HG02943 (cell line): ENCODE data around the gene ADGRE1.

Experiments used
- ATAC-seq: cut with Tn5 transposase; IDR thresholded peaks from one replicate; pipeline ENCODE4 v1.9.1; 2021; ENCODE audit warnings: mild to moderate bottlenecking, low read depth, moderate library complexity; ENCODE audit not compliant: unreplicated experiment

ADGRE1 gene

DNA sequence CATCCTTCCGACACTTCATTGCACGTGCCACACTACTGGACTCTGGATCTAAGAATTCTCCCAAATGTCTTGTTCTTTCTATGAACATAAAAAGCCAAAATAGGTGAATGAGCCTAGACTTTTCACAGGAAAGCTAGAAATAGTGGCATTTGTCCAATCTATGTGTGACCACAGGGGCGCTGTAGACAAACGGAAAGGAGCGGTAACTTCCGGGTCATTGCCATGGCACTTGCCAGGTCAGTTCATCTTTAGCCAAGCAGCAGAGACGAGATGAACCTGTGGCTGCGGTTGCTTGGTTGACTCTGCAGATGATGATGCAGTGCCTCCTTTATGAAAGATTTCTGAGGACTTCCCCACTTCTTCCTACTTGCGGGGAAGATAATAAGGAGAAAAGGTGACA, 65.6 kb downstream of the ADGRE1 start:
- no peak for ATAC-seq

DNA sequence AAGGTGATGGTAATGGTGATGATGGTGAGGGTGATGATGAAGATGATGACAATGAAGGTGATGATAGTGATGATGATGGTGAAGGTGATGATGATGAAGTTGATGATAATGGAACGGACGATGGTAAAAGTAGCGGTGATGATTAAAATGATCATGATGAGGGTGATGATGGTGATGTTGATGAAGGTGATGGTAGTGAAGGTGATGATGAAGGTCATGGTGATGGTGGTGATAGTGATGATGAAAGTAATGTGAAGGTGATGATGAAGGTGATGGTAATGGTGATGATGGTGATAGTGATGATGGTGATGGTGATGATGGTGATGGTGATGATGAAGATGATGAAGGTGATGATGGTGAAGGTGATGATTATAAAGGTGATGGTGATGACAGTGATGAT, 67.7 kb downstream of the ADGRE1 start:
- no peak for ATAC-seq

DNA sequence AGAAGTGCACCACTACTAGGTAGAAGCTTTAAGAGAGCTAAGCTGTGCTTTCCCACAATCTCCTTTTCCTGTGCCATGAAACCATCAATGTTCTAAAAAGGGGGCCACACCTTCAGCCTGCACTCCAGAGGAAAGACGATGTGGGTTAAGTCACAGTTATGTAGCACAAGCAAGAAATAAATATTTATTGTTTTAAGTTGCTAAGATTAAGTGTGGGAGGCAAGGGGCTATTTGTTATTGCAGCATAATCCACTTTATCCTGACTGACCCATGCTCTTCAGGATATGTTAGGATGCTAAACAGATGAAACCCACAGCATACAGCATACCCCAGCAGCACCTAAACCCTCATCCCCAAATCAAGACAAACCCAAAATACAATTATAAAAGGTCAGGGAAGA, 69.2 kb downstream of the ADGRE1 start:
- ATAC-seq, result no peak

DNA sequence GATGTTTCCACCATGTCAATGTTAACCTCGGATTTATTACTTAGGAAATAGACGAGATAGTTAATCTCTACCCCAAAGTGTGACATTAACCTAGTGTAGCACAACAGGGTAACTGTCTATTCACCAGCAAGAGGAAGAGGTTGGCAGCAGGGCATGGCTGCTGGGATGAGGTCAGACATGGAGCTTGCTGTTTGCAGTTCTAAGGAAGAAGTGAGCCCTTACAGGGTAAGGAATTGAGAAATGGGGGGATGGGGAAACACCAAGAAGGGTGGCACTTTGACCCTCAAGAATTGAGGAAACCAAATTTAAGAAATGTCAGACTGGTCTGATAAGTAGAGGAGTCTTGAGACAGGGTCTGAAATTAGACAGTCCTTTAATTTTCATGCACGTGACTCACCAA, 71.4 kb downstream of the ADGRE1 start:
- no peak for ATAC-seq

DNA sequence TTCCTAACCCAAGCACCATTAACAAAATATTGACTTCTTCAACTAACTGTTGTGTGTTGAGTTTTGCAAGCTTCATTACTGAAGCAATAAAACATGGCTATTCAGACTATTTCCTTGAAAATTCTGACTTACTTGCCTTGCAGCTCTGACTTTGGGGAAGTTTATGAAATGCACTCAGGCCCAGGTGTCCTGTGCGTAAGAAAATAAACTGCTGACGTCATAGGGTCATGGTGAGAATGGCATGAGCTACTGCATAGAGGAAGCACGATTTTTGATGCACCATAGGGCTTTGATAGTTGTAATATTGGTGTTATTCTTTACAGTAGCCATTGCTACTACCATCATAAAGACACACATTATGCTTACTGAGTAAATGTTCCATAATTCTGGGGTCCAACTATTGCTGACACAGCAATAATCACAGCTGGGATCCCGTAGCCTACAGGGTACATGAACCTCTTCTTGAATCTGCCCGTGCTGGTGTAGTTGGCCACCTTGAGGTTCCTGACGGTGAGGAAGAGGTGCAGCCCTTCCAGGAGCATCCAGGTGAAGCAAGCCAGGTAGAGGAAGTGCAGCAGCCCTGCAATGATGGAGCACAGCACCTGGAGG, 76.0 kb downstream of the ADGRE1 start:
- no peak for ATAC-seq

DNA sequence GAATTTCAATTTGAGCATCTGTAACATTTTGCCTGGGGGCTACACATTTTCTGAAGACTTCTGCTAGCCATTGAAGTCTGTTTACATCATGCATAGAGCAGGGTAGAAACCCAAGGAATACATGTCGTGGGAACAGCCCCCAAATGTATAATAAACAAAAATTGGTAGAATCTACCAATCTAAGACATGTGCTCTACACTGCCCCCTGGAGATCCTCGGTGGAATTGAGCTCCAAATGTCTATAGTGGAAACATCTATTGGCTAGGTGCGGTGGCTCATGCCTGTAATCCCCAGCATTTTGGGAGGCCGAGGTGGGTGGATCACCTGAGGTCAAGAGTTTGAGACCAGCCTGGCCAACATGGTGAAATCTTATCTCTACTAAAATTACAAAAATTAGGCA, 76.6 kb downstream of the ADGRE1 start:
- no peak for ATAC-seq

DNA sequence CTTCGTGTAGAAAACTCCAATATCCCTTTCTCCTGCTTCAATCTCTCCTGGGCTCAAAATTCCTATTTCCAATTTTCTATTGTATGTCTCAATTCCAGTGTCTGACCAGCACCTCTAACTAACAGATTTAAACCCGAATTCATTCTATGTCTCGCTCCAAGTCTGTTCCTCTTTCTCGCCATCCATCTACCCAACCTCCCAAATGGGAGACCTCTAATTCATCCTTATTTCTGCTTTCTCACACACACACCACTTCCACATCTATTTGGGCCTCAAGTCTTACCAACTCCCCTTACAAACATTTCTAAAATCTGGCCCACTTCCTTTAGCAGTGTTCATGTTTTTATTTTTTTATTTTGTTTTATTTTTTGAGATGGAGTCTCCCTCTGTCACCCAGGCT, 80.6 kb downstream of the ADGRE1 start:
- no peak for ATAC-seq

DNA sequence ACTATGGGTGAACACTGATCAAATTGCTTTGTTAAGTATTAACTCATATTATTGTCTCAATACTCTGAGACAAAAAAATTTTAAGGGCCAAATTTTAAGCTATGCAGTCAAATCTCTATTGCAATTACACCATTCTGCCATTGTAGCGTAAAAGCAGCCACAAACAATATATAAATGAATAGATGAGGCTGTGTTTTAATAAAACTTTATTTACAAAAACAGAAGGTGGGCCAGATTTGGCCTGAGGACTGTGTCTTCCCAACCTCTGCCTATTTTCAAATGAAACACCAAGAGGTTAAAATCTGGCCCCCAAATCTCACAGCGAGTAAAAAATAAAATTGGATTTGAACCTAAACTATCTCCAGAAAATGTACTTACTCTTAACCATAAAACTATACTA, 82.1 kb downstream of the ADGRE1 start:
- ATAC-seq, result no peak

DNA sequence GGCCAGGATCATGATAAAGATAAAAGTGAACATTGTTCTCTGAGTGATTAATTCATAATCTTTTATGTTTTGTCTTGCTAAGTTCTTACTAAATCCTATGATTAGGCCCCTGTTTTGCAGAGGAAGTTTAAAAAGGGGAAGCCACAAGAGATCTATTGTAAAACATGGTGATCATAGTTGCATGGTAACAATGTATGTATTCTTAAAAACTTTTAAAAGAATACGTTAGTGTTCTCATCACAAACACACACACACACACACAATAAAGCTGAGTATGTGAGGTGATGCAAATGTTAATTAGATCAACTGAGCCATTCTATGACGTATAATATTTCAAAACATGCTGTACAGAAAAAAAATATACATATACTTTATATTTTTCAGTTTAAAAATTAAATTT, 82.6 kb downstream of the ADGRE1 start:
- ATAC-seq, result no peak

DNA sequence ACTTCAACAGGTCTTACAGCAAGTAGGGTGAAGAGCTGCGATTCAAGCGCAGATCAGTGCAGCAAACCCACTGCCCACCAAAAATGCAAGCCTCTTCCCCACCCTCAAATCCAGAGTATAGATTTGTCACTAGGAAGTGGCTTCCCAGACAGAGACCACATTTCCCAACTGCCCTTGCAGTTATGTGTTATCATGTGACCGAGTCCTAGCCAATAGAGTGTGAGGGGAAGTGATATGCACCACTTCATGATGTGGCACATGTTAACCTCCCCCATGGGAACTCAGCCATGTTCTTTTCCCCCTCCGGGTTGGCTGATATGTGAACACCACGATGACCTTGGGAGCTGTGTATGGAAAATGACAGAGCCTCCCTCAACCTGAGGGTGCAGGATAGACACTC, 83.1 kb downstream of the ADGRE1 start:
- ATAC-seq, result no peak

DNA sequence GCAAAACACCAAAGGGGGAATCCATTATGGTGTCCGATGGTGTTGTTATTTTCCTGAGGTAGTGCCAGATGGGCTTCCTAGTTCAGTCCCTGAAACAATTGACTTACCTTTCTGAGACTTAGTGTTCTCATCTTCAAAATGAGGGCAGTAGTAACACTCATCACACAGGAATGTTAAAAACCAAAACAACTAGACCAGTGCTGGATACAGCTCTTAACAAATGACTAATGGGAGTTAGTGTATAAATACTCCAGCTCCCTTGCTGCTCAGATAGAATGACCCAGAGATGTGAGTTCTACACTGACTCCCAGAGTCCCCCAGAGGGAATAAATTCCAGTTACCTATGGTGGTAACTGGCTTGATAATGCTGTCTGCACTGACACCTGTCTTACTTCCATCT, 84.0 kb downstream of the ADGRE1 start:
- no peak for ATAC-seq

DNA sequence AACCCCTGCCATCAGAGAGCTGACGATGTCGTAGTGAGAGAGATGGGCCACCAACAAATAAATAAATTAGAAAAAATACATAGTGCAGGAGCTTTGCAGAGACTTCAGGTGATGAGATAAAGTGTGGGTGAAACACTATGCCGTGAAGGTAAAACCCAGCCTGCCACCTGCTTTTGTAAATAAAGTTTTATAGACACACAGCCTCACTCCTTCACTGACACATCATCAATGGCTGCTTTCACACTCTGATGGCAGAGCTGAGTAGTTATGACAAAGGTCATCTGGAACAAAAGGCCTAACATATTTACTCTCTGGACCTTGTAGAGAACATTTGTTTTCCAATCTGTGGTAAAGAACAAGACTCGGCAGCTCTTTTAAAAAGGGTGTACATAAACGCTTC, 88.8 kb downstream of the ADGRE1 start:
- no peak for ATAC-seq

DNA sequence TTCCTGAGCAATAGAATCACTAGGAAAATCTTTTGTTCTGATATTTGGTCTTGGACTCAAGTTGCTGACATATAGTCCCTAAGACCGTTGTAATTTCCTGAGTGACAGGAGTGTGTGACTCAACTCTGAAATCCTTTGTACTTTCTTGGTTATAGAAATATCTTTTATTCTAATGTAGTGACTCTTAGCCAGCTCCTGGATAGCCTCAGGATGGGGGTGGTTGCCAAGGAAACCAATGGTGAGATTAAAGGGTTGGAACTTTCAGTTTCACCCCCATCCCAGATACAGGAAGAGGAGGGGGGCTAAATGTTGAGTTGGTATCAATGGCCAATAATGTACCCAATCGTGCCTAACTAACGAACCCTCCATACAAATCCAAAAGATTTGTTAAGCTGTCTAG, 92.0 kb downstream of the ADGRE1 start:
- ATAC-seq, result no peak

DNA sequence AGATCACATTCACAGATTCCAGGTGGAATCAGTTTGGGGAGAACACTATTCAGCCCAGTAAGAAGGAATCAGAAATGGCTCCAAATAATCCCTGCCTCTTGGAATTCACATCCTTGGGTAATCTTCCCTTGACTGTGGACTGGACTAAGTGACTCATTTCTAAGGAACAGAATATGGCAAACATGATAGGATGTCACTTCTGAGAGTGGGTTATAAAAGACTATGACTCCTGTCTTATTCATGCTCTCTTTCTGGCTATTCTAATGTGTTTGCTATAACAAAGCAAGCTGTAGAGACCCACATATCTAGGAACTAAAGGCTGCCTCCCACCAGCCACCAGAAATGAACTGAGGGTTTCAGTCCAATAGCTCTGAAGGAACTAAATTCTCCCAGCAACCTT, 96.1 kb downstream of the ADGRE1 start:
- no peak for ATAC-seq

DNA sequence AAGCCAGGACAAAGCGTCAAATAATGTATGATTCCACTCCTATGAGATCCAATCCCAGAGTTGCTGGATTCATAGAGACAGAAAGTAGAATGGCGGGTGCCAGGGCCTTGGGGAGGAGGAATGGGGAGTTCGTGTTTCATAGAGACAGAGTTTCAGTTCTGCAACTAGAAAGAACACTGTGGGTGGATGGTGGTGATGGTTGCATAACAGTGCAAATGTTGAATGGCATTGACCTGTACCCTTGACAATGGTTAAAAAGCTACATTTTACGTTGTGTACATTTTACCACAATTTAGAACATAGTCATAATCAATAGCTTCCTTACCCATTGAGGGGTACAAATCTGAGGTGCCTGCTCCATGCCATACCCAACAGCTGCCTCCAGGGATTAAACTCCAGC, 100.5 kb downstream of the ADGRE1 start:
- no peak for ATAC-seq

DNA sequence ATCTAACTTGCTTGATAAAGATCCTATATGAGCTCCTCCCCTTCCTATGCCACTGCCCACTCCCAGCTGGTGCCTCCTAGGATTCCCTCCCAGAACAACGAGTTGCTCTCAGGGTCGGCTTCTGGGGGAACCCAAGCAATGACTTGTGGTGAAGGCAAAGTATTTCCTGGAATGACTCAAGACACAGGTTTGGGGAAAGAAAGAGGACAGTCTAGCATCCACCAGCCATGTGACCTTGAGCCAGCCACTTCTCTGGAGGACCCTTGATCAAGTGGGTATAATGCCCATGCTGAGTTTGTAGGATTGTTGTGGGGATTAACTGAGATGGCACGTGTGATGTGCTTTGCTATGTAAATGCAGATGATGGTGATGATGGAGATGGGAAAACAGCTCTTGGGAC, 100.9 kb downstream of the ADGRE1 start:
- ATAC-seq, result no peak
